GM21381 (cell line): ENCODE measurements around the gene TBC1D3B.
"Not testable (repeated sequence)": the region's sequence is repeated elsewhere in the genome, so short reads cannot be mapped to it uniquely, and the experiment has no call there.

Source experiments
- ATAC-seq: cut with Tn5 transposase; IDR thresholded peaks from one replicate; pipeline ENCODE4 v1.9.1; 2021; ENCODE audit warnings: mild to moderate bottlenecking, moderate library complexity; ENCODE audit not compliant: unreplicated experiment

TBC1D3B gene

DNA sequence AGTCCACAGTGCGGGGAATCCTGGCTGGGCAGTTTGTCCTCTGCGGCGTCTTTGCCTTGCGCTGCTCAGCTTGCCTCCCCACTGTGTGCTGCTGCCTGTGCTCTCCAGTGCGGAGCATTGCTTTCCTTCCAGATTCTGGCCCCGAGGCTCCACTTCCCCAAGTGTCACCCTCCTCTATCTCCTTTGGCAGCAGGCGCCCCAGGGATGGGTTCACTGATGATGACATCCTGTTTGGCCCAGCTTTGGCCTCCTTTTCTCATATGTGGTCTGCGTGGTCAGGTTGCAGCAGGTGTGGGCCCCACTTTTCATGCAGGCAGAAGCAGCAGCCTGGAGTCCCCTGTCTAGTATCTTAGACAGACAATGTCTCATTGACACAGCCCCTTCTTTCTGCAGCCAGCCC is 25.1 kb upstream of the TBC1D3B start:
- ATAC-seq, result not testable (repeated sequence)

DNA sequence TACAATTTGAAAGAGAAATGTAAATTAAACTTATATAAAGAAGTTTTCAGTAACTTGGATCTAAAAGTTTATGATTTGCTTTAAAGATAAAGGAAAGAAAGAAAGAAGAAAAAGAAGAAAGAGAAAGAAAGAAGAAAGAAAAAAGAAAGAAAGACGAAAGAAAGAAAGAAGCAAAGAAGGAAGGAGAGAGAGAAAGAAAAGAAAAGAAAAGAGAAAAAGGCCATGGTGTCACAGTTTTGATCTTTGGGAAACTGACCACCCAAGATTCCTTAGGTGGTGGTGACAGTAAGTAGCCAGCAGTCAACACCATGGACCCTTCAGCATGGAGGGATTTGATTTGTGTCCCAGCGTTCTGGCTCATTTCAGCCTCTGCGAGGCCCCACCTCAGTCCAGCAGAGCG is 24.7 kb upstream of the TBC1D3B start:
- ATAC-seq, result not testable (repeated sequence)

DNA sequence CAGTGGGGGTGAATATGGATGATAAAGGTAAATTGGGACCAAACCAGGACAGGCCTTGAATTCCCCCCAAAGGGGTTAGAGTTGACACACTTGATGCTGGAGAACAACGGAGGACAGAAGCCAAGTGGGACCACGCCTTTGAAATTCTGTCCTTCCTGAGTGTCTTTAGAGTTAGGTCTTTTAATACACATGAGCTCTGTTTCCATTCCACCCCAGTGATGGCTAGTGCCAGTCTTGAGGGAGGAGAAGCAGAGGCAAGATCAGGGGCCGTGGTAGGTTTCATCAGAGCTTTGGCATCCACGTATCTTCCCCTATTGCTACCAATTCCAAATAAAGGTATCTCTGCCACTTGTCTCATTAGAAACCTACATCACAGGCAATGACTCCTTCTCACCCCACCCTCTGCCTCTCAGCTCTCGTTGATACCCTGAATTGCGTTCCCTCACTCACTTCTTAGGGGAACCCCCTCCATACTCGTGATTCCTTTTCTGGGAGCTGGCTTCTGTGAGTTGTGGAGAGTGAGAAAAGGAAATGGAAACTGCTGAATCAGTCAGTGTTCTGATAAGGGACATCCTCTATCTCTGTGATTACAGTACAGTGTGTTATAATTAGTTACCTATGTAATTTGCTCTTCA is 22.5 kb upstream of the TBC1D3B start:
- ATAC-seq, result no peak

DNA sequence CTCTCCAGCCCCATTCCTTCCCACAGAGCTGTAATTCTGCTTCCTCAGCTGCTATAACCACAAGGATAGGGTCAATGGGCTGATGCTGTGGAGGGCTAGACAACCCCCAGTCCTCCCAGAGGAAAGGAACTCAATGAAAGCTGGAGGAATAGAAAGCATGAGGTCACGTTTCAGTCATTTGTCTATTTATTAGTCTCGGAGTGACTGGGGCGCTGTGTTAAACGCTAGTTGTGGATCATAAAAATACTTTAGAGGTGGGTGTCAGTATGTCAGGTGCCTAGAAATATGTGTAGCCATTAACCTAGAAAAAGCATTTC is 20.9 kb upstream of the TBC1D3B start:
- ATAC-seq, result peak; percentile 23

DNA sequence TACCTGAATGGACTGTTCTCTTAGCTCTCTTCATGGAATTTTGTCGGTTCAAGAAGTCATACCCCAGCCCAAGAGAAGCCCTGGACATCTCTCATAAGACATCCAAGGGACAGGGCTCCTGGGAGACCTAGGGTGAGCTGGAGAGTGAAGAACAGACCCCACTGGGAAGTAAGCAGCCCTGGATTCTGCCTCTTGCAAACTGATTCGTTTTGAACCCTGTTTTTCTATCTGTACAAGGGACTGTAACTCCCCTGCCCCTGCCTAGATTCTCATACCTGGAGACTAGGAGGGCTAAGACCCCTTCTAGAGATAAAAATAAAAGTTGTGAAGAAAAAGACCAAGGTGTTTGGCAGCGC is 19.7 kb upstream of the TBC1D3B start:
- ATAC-seq, result no peak

DNA sequence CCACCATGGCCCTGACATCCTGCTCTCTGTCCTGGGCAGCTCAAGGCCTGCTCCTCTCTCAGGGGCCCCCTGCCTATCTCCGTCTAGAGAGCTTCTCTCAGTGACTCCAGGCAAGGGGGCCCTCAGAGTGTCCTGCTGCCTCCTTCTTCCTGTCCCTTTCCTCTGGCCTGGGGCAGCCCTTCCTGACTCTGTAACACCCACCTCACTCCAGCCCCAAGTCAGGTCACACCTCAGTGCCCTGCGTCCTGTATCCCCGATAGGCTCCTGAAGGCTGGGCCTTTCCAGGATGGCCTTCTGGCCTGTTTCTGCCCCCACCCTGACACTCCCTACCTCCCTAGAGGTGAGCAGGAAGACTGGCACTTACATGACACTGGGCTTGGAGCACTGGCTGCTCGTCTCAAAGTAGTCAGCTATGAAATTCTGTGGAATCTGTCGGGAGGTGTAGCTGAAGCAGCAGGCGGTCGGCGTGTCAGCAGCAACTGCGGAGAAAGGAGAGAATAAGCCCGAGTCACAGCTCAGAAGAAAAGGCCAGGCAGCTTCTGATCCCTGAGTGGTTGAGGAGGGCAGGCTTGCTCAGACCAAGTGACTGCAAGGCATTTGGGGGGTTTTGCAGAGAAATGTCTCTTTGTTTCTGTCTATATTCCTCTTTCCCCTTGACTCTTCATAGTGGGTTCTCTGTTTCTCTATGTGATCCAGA is 19.1 kb upstream of the TBC1D3B start:
- ATAC-seq, result no peak

DNA sequence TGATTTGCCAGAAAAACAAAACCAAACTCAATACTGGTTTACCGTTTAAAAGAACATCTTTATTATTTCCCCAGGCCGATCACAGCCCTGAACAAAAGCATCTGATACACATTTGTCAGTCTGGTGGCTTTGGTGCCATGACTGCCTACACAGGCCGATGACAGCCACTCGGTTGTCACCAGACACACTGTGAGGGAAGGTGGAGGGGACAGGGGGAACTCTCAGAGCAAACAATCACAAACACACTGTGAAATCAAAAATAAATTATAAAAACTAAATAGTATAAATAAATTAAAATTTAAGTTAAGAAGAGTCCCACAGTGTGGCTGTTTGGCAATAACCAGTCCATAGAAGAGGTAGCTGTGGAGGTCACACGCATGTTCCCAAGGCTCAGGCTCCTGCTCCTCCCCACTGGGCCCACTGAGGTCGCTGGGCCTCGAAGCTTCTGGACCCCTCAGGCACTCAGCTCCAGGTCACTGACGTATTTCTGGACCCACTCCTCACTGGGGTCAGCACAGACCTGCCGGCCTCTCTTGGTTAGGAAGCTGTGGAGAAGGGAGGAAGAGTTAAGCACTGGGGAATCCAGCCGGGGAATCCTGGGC is 18.5 kb upstream of the TBC1D3B start:
- ATAC-seq, result not testable (repeated sequence)

DNA sequence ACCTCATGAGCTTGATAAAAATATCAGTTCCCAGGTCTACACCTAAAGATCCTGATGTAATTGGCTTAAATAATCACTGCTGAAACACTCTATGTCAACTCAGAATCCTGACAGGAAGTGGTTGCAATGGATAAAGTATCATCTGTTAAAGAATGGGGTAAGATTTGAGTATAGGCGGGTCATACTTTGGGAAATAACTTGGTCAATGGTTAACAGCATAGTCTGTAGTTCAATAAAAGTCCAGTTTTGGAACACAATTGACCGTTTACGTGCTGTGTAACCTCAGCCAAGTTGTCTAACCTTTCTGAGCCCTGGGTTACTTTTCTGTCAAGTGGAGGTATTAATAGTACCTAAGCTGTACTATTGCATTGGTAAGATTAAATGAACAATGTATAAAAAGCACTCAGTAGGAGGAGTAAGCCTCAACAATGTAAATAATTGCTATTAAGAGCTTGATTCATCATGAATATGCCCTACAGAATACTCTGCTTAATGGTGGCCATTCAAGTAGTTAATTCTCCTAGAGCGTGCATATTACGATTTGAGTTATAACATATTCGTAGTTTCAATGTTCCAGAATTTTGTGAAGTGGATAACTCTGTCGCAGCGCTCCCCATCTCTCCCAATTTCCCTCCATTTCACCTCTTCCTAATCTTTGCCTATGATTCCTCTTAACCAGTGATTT is 17.9 kb upstream of the TBC1D3B start:
- not testable (repeated sequence) for ATAC-seq

DNA sequence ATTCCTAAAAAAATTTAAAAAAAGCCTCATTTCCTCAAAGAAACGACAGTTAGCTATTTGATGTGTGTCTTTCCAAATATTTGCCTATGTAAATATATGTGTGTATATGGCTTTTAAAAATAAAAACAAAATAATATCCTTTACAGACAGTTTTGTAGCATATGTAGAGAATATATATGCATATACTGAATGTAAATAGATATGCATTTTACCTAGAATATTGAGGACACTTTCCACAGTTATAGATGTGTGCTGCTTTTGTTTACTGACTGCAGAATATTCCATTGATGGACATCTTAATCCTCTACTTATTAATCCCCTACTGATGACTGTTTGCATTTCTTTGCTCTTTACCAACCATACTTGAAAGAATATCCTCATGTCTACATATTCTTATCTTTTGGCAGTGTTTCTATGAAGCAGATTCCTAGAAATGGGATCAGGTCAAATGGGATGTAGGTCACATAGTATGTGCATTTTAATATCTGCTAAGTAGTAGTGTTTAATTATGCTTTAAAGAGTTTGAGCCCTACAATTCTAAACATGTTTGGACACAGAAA is 16.9 kb upstream of the TBC1D3B start:
- no peak for ATAC-seq

DNA sequence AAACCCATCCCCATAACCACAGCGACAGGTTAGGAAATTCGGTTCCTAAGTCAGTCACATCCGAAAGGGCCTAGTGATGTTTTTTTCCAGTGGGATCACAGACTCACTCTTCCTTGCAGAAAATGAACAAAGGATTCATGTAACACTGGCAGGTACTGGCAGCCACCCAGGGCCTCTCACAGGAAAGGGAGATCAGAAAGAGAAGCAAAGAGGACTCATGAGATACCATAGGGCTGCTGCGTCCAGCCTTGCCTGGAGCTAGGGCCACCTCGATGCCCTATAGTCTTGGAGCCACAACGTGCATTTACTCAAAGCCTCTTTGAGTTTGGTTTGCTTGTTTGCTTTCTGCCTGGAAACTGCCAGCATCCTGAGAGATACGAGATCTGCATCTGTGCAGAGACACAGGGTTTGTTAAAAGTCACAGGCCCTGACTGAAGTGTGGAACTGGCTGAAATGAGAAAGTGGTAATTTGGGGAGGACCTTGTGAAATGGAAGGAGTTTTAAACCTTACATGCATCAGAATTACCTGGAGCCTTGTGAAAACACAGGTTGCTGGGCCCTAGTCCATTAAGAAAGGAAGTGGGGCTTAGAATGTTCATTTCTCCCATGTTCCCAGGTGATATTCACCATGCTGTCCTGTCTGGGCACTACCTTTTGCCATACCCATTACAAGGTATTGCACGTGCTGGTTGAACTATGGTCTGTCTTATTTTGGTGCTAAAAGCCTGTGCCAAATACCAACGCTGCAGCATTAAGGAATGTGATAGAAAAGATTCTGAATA is 14.3 kb upstream of the TBC1D3B start:
- not testable (repeated sequence) for ATAC-seq

DNA sequence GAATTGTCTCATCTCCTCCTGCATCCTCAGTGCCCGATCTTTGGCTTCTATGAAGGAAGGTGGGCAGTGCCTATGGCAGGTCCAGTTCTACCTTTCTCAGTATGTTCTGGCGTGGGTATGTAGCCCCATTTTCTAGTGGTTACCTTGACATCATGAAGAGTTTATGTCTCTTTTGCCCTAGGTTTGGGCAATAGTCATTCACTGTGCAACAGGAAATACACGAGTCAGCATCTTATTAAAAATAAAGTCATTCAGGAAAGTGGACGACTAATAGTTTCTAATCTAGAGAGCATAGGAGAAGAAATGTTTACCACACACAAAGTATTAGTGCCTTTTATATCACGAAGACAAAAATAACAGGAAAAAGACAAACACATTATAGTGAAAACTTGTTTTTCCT is 13.6 kb upstream of the TBC1D3B start:
- not testable (repeated sequence) for ATAC-seq

DNA sequence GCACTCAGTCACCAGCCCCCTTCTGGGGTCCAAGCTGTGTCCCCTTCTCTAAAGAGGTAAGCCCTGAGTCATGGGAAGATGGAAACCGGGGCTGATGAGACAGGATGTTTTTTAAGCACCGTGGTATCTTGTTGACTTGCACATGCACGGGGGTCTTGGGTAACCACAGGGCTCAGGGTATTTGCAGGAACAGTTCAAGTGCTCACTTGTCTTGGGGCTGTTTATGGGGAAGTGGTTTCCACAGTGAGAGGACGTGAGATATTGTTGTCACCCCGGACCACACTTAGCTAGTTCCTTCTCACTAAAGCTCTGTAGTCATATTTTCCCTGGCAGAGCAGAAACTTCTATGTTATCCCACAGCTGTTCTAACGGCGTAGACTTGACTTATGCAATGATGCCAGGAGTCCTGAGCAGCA is 12.5 kb upstream of the TBC1D3B start:
- ATAC-seq, result peak; percentile 61

DNA sequence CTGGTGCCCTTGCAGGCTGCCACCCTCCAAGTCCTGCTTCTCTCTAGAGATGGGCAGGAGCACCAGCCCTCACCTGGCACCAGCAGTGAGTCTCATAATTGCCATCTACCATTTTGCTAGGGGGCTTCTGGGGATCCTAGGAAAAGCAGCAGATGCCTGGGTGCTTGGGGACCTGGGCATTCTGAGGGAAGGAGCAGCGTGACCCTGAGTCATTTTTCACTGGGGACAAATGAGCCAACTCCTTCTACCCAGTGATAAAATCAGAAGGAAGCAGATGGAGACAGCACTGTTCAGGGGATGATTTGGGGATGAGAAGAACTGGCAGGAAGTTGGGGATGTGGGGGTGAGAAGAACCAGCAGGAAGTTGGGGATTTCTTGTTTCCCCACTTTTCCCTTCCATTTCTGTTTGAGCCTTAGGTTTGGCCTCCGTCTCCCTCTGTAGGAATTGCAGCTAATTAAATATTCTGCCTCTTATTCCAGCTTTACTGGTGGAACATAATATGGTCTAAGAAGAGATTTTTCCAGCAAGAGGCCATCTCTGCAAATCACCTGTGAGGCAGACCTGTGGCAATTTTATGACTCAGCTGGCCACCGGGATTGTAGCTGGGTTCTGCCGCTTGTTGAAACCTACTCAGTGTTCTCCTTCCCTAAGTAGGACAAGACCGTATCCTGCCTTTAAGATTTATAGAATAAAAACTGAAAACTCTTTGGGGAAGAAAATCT is 11.7 kb upstream of the TBC1D3B start:
- not testable (repeated sequence) for ATAC-seq

DNA sequence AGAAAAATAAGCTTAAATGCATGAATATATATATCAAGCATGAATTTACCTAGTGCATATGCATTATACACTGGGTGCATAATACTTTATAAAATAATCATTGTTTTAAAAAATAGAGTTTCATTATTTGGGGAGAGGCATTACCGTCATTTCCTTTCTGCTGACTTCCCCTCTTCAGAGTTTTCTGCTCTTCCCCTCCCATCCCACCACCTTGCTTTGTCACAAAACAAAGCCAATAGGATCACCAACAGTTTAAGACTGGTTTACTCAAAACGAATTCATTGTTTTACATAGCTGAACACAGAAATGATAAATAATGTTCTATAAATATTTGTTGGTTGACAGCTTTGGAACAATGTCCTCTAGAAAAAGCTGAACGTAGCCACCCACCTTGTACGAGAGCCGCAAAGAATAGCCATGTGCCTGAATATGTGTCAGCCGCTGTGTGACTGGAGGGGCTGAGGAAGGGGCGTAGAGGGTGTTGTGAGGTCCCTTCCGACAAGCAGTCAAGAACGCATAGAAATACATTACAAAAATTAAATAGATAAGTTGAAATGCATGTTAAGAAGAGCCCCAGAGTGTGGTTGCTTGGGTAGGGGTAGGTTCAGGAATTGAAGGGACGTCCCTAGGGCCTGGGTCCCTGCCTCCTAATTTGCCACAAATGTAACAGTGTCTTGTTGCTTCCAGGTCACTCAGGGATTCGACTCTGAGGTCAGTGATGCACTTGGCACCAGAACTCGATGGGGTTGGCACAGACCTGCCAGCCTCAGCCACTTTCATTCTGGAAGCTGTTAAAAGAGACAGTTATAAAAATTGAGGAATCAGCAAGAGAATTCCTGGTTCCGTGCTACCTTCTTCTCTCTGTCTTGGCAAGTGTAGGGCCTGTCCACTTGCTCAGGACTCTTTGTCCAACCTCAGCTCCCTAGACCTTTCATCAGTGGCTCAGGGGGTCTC is 10.7 kb upstream of the TBC1D3B start:
- not testable (repeated sequence) for ATAC-seq

DNA sequence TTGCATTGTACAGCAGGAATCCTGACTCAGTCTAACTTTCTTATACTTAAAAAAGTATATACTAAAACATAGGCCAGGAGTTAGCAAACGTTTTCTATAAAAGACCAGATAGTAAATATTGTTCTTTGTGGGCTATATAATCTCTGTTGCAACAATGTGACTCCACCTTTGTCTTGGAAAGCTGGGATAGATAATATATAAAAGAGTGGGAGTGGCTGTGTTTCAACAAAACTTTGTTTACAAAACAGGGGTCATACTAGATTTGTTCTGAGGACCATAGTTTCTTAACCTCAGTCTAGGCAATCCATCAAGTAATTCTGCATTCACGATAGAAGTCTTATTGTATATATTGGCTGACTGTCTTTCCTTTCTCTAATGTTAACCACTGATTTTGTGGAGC is 9.0 kb upstream of the TBC1D3B start:
- ATAC-seq, result no peak

DNA sequence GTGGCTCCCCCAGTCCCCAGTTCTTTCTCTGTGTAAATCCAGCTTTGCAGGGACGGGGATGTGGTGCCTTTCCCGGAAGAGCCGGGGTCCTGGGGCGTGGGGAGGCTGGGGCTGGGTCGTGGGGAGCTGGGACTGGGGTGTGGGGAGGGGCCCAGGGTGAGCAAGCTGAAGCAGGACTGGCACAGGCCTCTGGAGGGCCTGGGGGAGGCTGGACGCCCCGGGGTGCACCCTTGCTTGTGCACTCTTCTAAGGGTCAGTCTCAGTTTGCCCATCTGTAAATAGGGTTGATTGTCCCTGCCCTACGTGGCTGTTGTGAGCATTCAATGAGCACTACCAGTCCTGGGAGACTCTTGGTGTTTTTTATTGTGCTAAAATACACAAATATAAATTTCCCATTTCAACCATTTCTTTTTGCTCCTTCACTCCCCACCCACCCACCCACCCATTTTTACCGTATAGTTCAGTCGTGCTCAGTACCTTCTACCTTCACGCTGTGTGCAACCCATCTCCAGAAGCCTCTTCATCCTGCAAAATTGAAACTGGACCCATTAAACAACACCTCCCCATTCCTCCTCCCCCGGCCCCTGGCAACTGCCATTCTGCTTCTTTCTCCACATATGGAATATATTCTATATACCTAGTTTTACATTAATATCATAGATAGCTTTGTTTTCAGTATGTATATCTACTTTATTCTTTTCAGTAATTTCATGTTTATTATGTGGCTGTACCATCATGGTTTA is 7.8 kb upstream of the TBC1D3B start:
- no peak for ATAC-seq

DNA sequence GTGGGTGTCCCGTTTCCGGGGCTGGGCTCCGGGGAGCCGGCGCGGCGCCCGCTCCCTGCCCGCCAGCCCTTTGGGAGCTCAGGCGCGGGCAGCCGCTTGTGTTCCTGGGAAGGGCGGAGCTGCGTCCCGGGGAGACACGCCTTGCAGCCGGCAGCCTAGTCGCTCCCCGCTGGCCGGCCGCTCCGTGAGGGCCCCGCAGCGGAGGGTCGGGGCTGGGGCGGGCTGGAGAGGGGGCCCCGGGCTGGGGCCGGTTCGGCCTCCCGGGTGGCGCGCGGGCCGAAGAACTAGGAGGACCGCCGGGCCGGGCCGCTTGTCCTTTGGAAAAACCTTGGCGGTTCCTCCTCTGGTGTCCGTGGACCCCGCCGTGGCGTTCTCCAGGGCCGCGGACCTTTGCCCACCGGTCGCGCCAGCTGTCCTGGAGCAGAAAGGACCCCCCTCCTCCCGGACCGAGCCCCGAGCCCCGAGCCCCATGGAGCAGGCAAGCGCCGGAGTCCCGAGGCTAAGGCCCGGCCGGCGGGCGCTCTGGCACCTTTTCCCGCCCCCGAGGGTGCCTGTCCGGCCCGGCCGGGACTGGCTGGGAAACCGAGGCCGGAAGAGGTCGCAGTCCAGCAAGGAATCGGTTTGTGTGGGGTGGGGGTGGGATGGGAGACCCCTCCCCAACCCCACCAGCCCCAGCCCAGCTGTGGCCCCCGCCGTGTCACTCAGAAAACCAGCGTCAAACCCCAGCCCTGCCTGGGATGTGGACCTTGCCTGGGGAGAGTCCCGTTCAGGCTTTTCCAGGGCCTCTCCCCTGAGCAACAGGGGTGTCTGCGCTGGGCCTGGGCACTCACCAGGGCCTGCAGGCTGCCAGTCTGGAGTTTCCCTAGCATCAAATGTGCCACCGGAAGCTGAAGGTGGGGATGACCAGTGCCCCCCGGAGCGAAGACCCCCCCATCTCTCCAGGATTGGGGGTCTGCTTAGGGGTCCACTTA is 6.8 kb upstream of the TBC1D3B start:
- no peak for ATAC-seq
